ENCODE results near the gene TGFBR1. TPM values are rescaled to one million over a fixed set of nuclear protein-coding genes. Genes with fewer than 3 reads are reported as not detected.

Gene TGFBR1
- total RNA-seq, 1 donor from 2014 or later = 29.0 TPM

DNA sequence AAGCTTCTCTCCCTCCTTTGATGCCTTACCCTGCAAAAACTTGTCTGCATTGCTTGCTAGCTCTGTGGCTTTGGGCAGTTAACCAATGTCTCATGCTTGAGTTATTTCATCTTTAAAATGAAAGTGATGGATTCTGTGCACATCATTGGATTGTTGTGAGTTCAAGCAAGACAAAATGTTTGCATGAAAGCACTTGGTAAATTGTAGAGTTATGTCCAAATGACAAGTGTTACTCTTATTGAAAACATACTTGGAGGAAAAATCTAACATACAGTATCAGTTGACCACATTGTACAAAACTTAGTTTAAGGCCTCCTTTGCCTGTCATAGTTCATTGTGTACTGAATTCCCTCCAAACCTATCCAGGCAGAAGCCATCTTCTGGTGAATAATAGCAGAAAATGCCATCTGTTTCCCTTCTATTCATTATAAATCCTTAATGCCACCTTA is 30.0 kb downstream of the TGFBR1 start:
- DNase-seq (ENCODE audit: low read depth) = peak; percentile 20
- TF ChIP-seq, protein P1, sequence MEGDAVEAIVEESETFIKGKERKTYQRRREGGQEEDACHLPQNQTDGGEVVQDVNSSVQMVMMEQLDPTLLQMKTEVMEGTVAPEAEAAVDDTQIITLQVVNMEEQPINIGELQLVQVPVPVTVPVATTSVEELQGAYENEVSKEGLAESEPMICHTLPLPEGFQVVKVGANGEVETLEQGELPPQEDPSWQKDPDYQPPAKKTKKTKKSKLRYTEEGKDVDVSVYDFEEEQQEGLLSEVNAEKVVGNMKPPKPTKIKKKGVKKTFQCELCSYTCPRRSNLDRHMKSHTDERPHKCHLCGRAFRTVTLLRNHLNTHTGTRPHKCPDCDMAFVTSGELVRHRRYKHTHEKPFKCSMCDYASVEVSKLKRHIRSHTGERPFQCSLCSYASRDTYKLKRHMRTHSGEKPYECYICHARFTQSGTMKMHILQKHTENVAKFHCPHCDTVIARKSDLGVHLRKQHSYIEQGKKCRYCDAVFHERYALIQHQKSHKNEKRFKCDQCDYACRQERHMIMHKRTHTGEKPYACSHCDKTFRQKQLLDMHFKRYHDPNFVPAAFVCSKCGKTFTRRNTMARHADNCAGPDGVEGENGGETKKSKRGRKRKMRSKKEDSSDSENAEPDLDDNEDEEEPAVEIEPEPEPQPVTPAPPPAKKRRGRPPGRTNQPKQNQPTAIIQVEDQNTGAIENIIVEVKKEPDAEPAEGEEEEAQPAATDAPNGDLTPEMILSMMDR (conservative IDR thresholded peaks at IDR 0.05; ENCODE audit: low read depth, low read length) = no peak

DNA sequence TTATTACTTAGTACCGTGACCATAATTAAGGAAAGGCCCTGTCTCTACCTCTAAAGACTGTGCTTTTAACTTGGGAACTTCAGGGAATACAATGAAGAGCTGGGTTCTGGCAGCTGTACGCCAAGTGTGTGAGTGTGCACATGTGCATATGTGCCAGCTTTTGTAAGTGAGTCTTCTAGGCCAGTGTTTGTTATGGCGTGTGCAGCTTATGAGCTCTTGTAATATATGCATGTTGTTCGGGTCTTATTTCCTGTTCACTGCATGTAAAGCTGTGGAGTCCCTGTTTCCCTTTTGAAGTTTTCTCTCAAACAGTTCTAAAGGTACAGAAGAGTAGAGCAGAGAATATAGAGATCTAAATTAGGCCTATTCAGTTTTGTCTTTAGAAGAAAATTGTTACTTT is 30.5 kb downstream of the TGFBR1 start:
- TF ChIP-seq, protein P1 (conservative IDR thresholded peaks at IDR 0.05; ENCODE audit: low read depth, low read length) = no peak
- DNase-seq (ENCODE audit: low read depth) = no peak
- no peak overlapping the region for H3K4me3 ChIP-seq (ENCODE audit: low read depth, low read length)

More for the DNA sequence above, 30.0 kb downstream of the TGFBR1 start:
- H3K4me3 ChIP-seq (ENCODE audit: low read depth, low read length) = no peak overlapping the region

DNA sequence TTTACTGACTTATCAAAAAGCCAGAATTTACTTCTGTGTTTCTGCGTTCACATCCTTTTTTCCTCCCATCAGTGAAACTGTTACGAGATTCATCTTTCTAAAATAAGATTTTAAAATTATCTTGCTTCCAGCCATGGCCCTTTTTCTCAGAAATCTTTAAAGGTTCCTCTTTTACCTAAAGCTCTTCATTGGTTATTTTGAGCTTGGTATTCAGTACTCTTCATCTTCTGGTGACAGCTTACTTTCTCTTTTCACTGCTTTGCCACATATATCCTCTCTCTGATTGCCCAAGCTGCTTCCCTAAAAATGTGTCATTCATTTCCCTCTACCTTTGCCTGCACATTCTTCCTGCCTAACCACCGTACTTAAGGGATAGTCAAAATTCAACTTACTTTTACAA is 32.3 kb downstream of the TGFBR1 start:
- no peak for DNase-seq (ENCODE audit: low read depth)

DNA sequence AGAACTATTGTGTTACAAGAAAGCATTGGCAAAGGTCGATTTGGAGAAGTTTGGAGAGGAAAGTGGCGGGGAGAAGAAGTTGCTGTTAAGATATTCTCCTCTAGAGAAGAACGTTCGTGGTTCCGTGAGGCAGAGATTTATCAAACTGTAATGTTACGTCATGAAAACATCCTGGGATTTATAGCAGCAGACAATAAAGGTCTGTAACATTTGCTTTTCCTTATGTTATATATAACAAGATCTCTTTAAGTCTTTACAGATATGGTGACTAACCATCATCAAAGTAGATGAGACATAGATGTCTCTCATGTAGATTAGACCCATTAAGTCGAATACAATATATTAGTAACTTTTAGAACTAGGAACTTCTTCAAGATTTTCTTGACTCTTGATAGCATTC is 33.0 kb downstream of the TGFBR1 start:
- DNase-seq (ENCODE audit: low read depth) = no peak
- TF ChIP-seq, protein P1 (conservative IDR thresholded peaks at IDR 0.05; ENCODE audit: low read depth, low read length) = no peak
- no peak overlapping the region for H3K4me3 ChIP-seq (ENCODE audit: low read depth, low read length)

More for the DNA sequence above, 32.3 kb downstream of the TGFBR1 start:
- H3K4me3 ChIP-seq (ENCODE audit: low read depth, low read length) = no peak overlapping the region
- TF ChIP-seq, protein P1 (conservative IDR thresholded peaks at IDR 0.05; ENCODE audit: low read depth, low read length) = no peak

DNA sequence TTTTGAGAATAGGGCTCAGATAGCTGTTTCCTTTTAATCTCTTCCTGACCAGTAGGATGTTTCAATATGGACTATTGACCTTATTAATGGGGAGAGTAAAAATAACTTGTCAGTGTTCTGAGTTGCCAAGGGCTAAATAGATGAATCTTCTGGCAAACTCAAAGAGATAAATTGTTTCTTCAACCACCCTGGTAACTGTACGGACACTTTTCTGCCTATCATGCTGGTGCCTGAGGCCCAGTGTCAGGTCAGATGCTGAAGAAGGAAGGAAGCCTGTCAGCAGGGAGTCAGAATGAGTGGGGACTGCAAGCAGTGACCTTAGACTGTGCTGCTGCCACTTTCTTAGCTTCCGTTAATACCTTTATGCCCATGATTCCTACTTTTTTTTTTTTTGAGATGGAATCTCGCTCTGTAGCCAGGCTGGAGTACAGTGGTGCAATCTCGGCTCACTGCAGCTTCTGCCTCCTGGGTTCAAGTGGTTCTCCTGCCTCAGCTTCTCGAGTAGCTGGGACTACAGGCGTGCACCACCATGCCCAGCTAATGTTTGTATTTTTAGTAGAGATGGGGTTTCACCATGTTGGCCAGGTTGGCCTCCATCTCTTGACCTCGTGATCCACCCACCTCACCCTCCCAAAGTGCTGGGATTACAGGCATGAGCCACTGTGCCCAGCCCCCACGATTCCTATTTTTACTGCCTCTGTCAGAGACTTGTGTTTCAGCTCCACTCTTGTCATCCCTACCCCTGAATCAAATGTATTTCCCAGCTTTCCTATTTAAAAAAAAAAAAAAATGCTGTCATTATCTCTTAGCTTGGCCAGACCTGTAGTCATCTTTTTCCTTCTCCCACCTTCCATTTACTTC is 33.7 kb downstream of the TGFBR1 start:
- H3K4me3 ChIP-seq (ENCODE audit: low read depth, low read length) = no peak overlapping the region
- TF ChIP-seq, protein P1 (conservative IDR thresholded peaks at IDR 0.05; ENCODE audit: low read depth, low read length) = no peak
- no peak for DNase-seq (ENCODE audit: low read depth)

DNA sequence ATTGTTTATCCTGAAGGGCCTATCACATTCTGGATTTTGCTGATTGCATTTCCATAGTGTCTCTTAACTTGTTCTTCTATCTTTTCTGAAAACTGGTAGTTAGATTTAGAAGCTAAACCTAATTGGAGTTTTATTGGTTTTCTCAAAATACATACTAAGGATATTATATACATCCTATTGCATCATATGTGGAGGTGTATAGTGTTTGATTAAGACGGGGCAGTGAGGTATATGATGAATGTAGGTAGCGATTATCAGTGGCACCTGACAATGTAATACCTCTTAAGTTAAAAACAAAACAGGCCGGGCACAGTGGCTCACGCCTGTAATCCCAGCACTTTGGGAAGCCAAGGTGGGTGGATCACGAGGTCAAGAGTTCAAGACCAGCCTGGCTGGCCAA is 35.0 kb downstream of the TGFBR1 start:
- TF ChIP-seq, protein P1 (conservative IDR thresholded peaks at IDR 0.05; ENCODE audit: low read depth, low read length) = no peak
- DNase-seq (ENCODE audit: low read depth) = no peak
- H3K4me3 ChIP-seq (ENCODE audit: low read depth, low read length) = no peak overlapping the region

Data from epithelial cell of proximal tubule (primary cell).